ENCODE measurements around the gene RFTN1. TPM values are rescaled to one million over a fixed set of nuclear protein-coding genes. Genes with fewer than 3 reads are reported as not detected.

The RFTN1 gene, protein sequence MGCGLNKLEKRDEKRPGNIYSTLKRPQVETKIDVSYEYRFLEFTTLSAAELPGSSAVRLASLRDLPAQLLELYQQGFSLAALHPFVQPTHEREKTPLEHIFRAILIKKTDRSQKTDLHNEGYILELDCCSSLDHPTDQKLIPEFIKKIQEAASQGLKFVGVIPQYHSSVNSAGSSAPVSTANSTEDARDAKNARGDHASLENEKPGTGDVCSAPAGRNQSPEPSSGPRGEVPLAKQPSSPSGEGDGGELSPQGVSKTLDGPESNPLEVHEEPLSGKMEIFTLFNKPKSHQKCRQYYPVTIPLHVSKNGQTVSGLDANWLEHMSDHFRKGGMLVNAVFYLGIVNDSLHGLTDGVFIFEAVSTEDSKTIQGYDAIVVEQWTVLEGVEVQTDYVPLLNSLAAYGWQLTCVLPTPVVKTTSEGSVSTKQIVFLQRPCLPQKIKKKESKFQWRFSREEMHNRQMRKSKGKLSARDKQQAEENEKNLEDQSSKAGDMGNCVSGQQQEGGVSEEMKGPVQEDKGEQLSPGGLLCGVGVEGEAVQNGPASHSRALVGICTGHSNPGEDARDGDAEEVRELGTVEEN
- polyA plus RNA-seq = 1 to 10 TPM; 2.1 to 3.7 TPM

DNA sequence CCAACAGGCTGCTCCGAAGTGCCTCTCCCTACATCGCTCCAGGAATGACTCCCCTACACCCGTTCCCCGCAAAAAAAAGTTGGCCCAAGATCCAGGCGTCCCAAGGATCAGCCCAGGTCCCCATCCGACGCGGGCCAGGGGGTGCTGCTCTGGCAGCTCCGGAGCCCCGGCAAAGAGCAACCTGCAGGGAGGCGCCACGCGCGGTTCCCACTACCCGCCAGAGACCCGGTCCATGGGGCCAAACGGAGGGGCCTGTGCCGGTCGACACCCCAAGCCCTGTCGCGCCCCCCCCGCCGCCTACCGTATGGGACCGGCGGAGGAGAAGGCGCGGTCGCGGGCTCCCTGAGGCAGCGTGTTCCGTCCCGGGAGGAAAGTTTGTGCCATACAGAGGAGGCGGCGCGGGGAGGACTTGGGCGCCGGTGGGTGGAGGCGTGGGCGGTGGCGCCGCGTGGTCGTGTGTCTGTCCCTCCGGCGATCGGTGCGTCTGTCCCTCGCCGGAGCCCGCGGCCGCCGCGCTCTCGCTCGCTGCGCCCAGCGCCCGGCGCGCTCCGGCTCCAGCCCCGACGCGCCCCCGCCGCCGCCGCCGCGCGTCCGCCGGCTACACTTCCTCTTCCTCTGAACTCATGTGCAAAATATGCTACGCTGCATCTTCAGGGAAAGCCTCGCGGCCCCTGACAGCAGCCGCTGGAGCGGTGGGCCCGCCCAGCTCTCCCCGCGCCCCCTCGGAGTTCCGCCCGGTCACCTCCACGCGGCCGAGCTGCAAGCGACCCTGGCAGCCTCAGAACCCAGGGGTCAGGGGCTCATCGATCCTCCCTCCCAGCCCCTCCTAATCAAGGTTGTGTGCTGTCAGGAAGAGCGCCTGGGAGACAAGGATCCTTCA is at the start of gene RFTN1:
RFTN1 (minus strand) TSS at position 559 of the 880 bp plus-strand sequence. CDS start 19,830 bp downstream, outside the sequence.
- 1% methylated on average over 71 to 92 of the region's 92 CpGs for WGBS, 2 donors
- peak within 1 kb of the TSS; percentile 57 to 71 for H3K4me3 ChIP-seq (ENCODE audit: low read depth in 1 of 2, low read length in 2 of 2)
- H3K4me1 ChIP-seq (ENCODE audit: control insufficient read depth in 2 of 2, insufficient read depth in 2 of 2, low read length in 1 of 2) = peaks cover 5% of the 10 kb centered on the region in 2 donors
- H3K27ac ChIP-seq (ENCODE audit: low read depth in 2 of 2, low read length in 1 of 2) = peak within 1 kb of the TSS; percentile 78 to 82
- no peaks in the 10 kb centered on the region for H3K27me3 ChIP-seq (ENCODE audit: control insufficient read depth in 1 of 2, insufficient read depth in 2 of 2, low read length in 2 of 2)
- H3K9me3 ChIP-seq (ENCODE audit: control insufficient read depth in 2 of 2, insufficient read depth in 1 of 2, low read depth in 1 of 2, low read length in 1 of 2) = no peaks in the 10 kb centered on the region
- no peaks in the 10 kb centered on the region for H3K36me3 ChIP-seq (ENCODE audit: control insufficient read depth in 2 of 2, insufficient read depth in 2 of 2, low read length in 1 of 2)

DNA sequence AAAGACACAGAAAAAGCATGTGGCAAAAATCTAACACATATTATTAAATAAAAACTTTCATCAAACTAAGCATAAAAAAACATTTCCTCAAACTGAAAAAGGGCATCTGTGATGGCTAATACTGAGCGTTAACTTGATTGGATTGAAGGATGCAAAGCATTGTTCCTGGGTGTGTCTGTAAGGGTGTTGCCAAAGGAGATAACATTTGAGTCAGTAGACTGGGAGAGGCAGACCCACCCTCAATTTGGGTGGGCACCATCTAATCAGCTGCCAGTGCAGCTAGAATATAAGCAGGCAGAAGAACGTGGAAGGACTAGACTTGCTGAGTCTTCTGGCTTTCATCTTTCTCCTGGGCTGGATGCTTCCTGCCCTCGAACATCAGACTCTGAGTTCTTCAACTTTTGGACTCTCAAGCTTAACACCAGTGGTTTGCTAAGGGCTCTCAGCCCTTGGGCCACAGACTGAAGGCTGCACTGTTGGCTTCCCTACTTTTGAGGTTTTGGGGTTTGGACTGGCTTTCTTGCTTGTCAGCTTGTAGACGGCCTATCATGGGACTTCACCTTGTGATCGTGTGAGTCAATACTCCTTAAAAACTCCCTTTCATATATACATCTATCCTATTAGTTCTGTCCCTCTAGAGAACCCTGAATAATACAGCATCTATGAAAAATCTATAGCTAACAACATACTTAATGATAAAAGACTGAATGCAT is 46.3 kb upstream of the RFTN1 start:
- H3K27ac ChIP-seq (ENCODE audit: low read depth in 2 of 2, low read length in 1 of 2) = no peak overlapping the region
- no peaks in the 10 kb centered on the region for H3K4me1 ChIP-seq (ENCODE audit: control insufficient read depth in 2 of 2, insufficient read depth in 2 of 2, low read length in 1 of 2)
- no peaks in the 10 kb centered on the region for H3K36me3 ChIP-seq (ENCODE audit: control insufficient read depth in 2 of 2, insufficient read depth in 2 of 2, low read length in 1 of 2)
- H3K9me3 ChIP-seq (ENCODE audit: control insufficient read depth in 2 of 2, insufficient read depth in 1 of 2, low read depth in 1 of 2, low read length in 1 of 2) = no peaks in the 10 kb centered on the region
- H3K27me3 ChIP-seq (ENCODE audit: control insufficient read depth in 1 of 2, insufficient read depth in 2 of 2, low read length in 2 of 2) = no peaks in the 10 kb centered on the region
- 77 to 80% methylated on average over 5 of the region's 5 CpGs for WGBS, 2 donors
- no peak overlapping the region for H3K4me3 ChIP-seq (ENCODE audit: low read depth in 1 of 2, low read length in 2 of 2)

DNA sequence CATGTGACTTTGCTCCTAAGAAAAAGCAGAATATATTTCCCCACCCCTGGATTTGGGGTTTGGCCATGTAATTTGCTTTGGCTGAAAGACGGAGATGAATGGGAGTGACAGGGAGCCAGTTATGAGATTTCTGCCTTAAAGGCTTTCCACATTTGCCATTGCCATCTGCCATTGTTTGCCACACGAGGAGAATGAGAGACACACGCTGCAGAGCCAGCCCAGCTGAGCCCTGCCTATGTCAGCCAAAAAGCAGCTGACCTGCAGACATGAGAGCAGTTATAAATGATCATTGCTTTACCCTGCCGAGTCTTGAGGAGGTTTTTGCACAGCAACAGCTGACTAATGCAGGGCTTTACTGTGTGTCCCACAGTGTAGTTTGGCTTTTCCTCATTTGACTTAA is 40.6 kb upstream of the RFTN1 start:
- H3K9me3 ChIP-seq (ENCODE audit: control insufficient read depth in 2 of 2, insufficient read depth in 1 of 2, low read depth in 1 of 2, low read length in 1 of 2) = no peaks in the 10 kb centered on the region
- no peaks in the 10 kb centered on the region for H3K4me1 ChIP-seq (ENCODE audit: control insufficient read depth in 2 of 2, insufficient read depth in 2 of 2, low read length in 1 of 2)
- H3K27ac ChIP-seq (ENCODE audit: low read depth in 2 of 2, low read length in 1 of 2) = no peak overlapping the region
- no peaks in the 10 kb centered on the region for H3K36me3 ChIP-seq (ENCODE audit: control insufficient read depth in 2 of 2, insufficient read depth in 2 of 2, low read length in 1 of 2)
- WGBS, 2 donors = 65 to 77% methylated on average over 4 of the region's 4 CpGs
- H3K4me3 ChIP-seq (ENCODE audit: low read depth in 1 of 2, low read length in 2 of 2) = no peak overlapping the region
- H3K27me3 ChIP-seq (ENCODE audit: control insufficient read depth in 1 of 2, insufficient read depth in 2 of 2, low read length in 2 of 2) = peaks cover 0 to 3% of the 10 kb centered on the region in 2 donors

DNA sequence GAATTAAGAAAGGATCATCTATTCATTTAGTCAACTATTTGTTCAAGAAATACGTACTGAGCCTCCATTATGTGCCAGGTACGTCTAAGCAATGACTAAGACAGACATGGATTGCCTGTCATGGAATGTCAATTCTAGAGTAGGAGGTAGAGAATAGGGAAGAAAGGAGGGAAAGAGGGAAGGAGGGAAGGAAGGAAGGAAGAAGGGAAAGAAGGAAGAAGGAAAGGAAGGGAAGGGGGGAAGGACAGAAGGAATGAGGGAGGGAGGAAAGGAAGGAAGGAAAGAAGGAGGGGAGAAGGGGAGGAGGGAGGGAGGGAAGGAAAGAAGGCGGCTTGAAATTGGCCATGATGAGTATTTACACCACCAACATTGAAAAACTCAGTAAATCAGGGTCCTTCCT is 39.3 kb upstream of the RFTN1 start:
- 63 to 71% methylated on average over 3 of the region's 3 CpGs for WGBS, 2 donors
- Histone ChIP-seq H3K27ac (ENCODE audit: low read depth in 2 of 2, low read length in 1 of 2) (no peak overlapping the region), H3K27me3 (ENCODE audit: control insufficient read depth in 1 of 2, insufficient read depth in 2 of 2, low read length in 2 of 2) (peaks cover 0 to 3% of the 10 kb centered on the region in 2 donors), H3K9me3 (ENCODE audit: control insufficient read depth in 2 of 2, insufficient read depth in 1 of 2, low read depth in 1 of 2, low read length in 1 of 2) (no peaks in the 10 kb centered on the region), H3K4me1 (ENCODE audit: control insufficient read depth in 2 of 2, insufficient read depth in 2 of 2, low read length in 1 of 2) (no peaks in the 10 kb centered on the region), H3K4me3 (ENCODE audit: low read depth in 1 of 2, low read length in 2 of 2) (no peak overlapping the region), H3K36me3 (ENCODE audit: control insufficient read depth in 2 of 2, insufficient read depth in 2 of 2, low read length in 1 of 2) (no peaks in the 10 kb centered on the region)

DNA sequence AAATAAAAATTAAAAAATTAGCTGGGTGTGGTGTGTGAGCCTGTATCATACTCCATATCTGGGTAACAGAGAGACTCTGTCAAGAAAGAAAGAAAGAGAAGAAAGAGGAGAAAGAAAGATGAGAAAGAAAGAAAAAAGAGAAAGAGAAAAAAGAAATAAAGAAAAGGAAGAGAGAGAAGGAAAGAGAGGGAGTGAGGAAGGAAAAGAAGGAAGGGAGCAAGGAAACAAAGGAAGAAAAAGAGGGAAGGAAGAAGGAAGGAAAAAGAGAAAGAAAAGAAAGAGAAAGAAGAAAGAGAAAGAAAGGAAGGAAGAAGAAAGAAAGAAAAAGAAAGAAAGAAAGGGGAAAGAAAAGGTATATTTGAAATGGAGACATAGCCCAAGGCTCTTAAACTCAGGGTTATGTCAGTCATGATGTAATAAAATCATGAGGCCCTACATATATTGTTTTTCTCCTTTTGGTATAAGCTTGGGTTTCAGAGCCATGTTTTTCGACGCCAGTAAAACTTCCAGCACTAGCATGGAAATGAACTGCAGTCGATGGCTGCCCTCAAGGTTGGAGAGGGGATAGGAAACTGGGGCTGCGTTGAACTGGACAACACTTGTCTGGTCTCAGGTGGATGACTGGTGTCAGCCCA is 38.0 kb upstream of the RFTN1 start:
- Histone ChIP-seq H3K36me3 (ENCODE audit: control insufficient read depth in 2 of 2, insufficient read depth in 2 of 2, low read length in 1 of 2) (no peaks in the 10 kb centered on the region), H3K4me1 (ENCODE audit: control insufficient read depth in 2 of 2, insufficient read depth in 2 of 2, low read length in 1 of 2) (no peaks in the 10 kb centered on the region), H3K27ac (ENCODE audit: low read depth in 2 of 2, low read length in 1 of 2) (no peak overlapping the region), H3K9me3 (ENCODE audit: control insufficient read depth in 2 of 2, insufficient read depth in 1 of 2, low read depth in 1 of 2, low read length in 1 of 2) (no peaks in the 10 kb centered on the region), H3K4me3 (ENCODE audit: low read depth in 1 of 2, low read length in 2 of 2) (no peak overlapping the region), H3K27me3 (ENCODE audit: control insufficient read depth in 1 of 2, insufficient read depth in 2 of 2, low read length in 2 of 2) (peaks cover 0 to 3% of the 10 kb centered on the region in 2 donors)
- 79 to 92% methylated on average over 4 of the region's 4 CpGs for WGBS, 2 donors

DNA sequence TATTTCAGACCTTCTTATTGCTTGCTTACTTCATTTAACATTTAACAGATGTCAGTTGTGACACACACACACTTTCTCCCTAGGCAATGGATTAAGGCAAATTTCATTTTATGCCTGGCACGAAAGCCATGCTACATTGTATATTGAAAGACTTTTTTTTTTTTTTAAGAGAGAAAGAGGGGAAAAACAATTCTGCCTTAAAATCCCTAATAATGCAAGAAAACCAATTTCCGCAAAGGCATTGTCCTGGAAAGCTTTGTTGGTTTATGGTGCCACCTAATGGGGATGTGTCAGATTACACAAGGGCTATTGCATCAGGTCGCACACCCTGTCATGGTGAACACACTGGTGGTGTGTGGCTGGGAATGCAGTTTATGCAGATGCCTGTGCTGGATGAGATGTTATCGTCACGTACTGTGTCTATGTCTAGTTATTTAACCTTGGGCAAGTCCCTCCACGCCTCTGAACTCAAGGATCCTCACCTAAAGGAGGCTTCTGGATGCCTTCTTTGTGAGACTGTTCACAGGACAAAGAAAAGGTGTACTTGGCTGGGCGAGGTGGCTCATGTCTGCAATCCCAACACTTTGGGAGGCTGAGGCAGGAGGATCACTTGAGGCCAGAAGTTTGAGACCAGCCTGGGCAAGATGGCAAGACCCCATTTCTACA is 37.3 kb upstream of the RFTN1 start:
- Histone ChIP-seq H3K27me3 (ENCODE audit: control insufficient read depth in 1 of 2, insufficient read depth in 2 of 2, low read length in 2 of 2) (peaks cover 0 to 3% of the 10 kb centered on the region in 2 donors), H3K27ac (ENCODE audit: low read depth in 2 of 2, low read length in 1 of 2) (no peak overlapping the region), H3K9me3 (ENCODE audit: control insufficient read depth in 2 of 2, insufficient read depth in 1 of 2, low read depth in 1 of 2, low read length in 1 of 2) (no peaks in the 10 kb centered on the region), H3K4me1 (ENCODE audit: control insufficient read depth in 2 of 2, insufficient read depth in 2 of 2, low read length in 1 of 2) (no peaks in the 10 kb centered on the region), H3K4me3 (ENCODE audit: low read depth in 1 of 2, low read length in 2 of 2) (no peak overlapping the region), H3K36me3 (ENCODE audit: control insufficient read depth in 2 of 2, insufficient read depth in 2 of 2, low read length in 1 of 2) (no peaks in the 10 kb centered on the region)
- 14 to 15% methylated on average over 7 of the region's 7 CpGs for WGBS, 2 donors

DNA sequence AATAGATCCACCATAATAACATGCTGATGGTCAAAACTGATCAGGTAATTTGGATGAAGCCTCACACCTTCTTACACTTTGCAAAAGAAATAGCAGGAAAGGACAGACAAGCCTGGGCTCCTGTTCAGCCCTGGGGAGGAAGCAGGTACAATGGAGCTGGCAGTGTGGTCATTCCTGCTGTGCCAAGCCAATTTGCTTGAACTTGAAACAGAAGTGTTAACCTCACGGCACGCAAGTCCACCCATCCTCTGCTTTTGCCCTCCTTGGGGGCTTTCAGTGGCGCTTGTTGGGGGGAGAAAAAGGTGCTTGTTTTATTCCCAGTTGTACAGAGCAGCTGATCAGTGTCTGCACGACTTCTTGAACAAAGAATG is 36.8 kb upstream of the RFTN1 start:
- no peaks in the 10 kb centered on the region for H3K4me1 ChIP-seq (ENCODE audit: control insufficient read depth in 2 of 2, insufficient read depth in 2 of 2, low read length in 1 of 2)
- H3K36me3 ChIP-seq (ENCODE audit: control insufficient read depth in 2 of 2, insufficient read depth in 2 of 2, low read length in 1 of 2) = no peaks in the 10 kb centered on the region
- no peak overlapping the region for H3K4me3 ChIP-seq (ENCODE audit: low read depth in 1 of 2, low read length in 2 of 2)
- H3K9me3 ChIP-seq (ENCODE audit: control insufficient read depth in 2 of 2, insufficient read depth in 1 of 2, low read depth in 1 of 2, low read length in 1 of 2) = no peaks in the 10 kb centered on the region
- H3K27ac ChIP-seq (ENCODE audit: low read depth in 2 of 2, low read length in 1 of 2) = no peak overlapping the region
- H3K27me3 ChIP-seq (ENCODE audit: control insufficient read depth in 1 of 2, insufficient read depth in 2 of 2, low read length in 2 of 2) = peaks cover 0 to 3% of the 10 kb centered on the region in 2 donors
- 23 to 41% methylated on average over 4 of the region's 4 CpGs for WGBS, 2 donors

DNA sequence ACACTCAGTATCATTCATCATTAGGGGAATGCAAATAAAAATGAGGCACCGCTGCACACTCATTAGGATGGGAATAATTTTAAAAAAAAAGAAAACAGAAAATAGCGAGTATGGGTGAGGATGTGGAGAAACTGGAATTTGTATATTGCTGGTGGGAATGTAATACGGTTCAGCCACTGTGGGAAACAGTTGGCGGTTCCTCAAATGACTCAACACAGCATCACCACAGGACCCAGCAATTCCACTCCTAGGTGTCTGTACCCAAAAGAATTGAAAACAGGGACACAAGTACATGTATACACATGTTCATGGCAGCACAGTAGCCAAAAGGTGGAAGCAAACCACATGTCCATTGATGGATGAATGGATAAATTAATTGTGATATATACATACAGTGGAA is 35.2 kb upstream of the RFTN1 start:
- H3K9me3 ChIP-seq (ENCODE audit: control insufficient read depth in 2 of 2, insufficient read depth in 1 of 2, low read depth in 1 of 2, low read length in 1 of 2) = no peaks in the 10 kb centered on the region
- H3K36me3 ChIP-seq (ENCODE audit: control insufficient read depth in 2 of 2, insufficient read depth in 2 of 2, low read length in 1 of 2) = no peaks in the 10 kb centered on the region
- no peak overlapping the region for H3K4me3 ChIP-seq (ENCODE audit: low read depth in 1 of 2, low read length in 2 of 2)
- no peak overlapping the region for H3K27ac ChIP-seq (ENCODE audit: low read depth in 2 of 2, low read length in 1 of 2)
- no peaks in the 10 kb centered on the region for H3K4me1 ChIP-seq (ENCODE audit: control insufficient read depth in 2 of 2, insufficient read depth in 2 of 2, low read length in 1 of 2)
- peaks cover 0 to 3% of the 10 kb centered on the region in 2 donors for H3K27me3 ChIP-seq (ENCODE audit: control insufficient read depth in 1 of 2, insufficient read depth in 2 of 2, low read length in 2 of 2)
- WGBS, 2 donors = 64 to 73% methylated on average over 4 of the region's 4 CpGs
